HG03060 (cell line): ENCODE data around the gene DLG2.

ENCODE experiments used
- ATAC-seq: cut with Tn5 transposase; IDR thresholded peaks from one replicate; pipeline ENCODE4 v1.9.1; 2021; ENCODE audit warnings: low read depth, moderate number of reproducible peaks; ENCODE audit not compliant: unreplicated experiment

DLG2 gene

DNA sequence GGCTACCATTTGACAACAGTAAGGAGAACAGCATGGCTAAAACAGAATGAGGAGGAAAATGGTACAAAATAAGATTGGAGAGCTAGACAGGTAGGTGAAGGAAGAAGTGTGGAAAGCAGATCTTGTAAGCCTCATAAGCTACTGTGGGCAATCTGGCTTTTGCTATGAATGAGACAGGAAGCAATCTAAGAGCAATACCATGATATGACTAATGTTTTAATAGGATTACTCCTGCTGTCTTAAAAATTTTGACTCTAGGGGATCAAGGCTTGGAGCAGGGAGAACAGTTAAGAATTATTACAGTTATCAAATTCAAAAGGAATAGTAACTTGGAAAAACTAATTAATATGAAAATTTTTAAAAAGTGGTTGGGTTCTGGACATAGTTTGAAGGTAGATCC is 1174.9 kb downstream of the DLG2 start:
- ATAC-seq: no peak

DNA sequence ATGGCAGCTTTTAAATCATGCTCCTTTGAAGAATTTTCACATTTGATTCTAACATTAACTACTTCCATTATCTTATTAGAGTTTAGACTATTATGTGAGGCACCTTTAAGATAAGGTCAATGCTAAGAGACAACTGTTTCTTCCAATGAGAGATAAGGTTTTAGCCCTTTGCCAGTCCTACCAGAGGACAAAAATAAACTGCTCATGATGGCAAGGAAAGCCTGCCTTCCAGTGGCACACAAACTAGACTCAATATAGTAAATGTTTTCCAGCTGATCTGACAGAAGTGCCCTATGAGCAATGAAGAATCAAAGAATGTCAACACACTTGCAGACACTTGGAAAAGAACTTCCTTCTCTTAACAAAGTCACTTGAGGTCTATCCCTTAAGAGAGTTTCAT is 1188.6 kb downstream of the DLG2 start:
- ATAC-seq: no peak

DNA sequence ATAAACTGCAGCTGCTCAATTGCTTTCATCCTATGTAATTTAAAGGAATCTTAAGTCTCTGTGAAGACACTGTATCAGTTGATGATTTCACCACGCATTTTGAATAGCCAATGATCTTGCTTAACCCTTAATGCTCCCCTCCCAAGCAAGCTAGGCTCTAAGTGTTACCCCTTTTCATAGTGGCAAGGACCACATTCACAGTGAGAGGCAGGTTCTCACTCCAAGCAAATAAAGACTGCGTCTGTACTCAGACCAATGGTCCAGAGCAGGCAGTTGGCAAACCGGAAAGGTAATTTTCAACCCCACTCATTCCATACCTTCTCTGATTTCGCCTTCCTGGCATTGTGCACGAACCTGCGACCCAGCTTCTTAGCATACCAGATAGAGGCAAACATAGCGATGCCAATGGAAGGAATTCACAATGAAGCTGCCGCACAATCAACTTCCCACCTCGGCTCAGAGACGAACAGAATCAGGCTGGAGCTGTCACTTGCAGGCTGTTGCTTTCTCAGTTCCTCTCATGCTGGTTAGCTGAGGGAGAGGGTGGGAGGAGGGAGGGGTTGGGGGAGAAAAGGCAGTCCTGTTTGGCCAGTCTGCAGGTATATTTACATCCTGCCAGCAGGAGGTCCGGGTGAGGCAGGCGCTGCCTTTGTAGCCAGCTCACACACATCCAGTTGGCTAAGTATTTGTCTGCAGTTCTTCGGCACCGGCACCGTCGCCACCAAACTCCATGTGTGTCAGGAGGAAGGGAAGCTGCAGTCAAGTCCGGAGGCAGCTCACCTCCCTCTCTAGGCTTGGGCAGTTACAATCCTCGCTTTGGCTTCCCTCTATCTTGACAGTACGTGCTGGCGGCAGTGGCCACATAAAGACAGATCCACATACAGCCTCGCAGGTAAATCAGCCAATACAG is 1189.8 kb downstream of the DLG2 start:
- ATAC-seq: no peak

DNA sequence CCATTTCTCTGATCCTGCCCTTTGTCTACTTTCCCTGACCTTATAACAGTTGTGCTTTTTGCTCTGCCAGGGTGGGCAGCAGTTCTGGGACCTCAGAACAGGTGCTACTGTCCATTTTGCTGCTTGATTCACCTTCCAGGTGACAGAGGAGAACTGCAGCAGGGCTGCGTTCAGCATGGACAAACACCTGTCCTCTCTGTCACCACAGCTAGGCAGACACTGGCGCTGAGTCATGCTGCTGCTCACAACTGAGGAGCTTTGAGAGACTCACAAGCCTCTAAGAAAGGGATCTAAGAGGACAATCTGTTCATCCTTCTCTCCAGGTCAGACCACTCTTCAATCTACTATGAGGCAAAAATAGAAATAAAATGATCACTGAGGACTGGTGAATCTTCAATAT is 1196.5 kb downstream of the DLG2 start:
- no peak for ATAC-seq

DNA sequence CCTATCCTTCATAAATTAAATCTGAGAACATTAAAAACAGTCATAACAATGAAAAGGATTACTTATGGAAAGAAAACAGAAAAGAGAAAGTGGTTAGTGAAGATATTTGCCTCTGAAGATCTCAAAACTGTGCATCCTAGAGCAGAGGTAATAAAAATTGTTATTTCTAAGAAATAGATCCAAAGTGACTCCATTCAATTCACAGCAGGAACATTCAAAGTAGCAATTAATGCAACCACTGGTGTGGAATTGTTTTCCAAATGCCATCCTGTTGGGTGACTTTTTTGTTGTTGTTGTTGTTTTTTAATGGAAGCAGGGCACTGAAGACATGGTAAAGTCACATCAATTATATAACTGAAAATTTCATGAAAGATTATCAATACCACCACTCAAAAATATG is 1201.5 kb downstream of the DLG2 start:
- no peak for ATAC-seq

DNA sequence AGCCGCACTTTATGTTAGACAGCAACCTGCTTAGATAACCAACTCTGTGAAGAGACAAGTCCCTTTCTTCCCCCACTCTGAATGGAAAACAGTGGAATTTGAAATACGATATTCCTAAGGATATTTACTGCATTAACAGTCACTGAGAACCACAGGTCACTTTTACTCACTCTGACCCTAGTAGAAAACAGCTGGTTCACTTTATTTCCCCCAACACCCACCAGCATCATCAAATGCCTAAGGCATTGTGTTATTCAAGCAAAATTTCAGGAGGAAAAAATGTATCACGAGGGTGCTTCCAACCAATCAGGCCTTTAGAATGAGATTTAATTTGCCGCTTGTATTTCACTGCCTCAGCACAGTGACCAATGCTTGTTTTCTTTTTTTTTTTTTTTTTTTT is 1206.9 kb downstream of the DLG2 start:
- no peak for ATAC-seq

DNA sequence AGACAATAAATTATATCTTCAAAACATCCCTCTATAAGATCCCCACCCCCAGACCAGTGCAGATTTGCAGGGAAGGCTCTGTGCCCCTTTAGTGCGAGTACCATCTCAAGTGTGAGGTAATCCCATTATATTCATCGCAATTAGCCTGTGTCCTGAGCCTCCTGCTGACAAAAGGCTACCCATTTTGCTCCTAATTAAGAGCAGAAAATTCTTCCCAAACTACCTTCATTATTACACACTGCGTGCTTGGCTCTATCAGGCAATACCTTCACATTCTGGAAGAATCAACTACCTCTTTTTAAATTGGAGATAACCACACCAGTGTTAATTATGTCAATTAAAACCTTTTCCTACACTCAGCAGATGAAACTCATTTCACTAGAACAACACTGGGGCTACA is 1207.5 kb downstream of the DLG2 start:
- no peak for ATAC-seq

DNA sequence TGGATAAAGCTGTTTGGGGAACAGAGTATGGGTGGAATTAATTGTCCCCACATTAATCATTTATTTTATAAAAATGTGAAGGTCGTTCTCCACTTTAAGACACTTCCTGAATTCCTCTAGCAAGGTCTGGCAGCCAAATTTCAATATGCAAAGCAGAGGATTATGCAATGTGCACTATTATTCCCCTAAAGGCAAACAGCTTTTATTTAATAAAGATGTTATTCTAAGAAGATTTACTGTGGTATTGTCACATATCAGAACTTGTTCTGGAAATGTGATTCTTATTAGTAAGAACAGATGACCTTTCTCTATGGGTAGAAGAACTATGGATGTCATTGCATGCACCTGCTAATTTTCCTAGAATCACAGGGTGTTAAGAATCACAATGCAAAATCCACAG is 1212.2 kb downstream of the DLG2 start:
- ATAC-seq: no peak

DNA sequence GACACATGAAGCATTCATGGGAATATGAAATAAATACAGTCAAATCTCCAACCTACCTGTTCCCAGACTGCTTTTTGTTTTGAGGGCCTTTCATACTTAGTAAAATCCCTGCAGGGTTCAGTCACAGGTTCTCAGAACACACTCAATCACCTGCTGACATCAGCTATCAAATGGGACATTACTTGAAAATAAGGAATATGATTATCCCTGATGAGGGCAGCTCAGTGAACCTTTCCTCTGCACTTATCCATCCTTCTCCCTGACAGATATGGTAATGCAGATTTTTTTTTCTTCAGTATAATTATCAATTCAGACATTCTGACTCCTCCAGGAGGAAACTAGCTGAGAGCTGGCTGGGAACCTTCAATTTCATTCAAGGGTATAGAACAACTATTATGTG is 1213.6 kb downstream of the DLG2 start:
- no peak for ATAC-seq

DNA sequence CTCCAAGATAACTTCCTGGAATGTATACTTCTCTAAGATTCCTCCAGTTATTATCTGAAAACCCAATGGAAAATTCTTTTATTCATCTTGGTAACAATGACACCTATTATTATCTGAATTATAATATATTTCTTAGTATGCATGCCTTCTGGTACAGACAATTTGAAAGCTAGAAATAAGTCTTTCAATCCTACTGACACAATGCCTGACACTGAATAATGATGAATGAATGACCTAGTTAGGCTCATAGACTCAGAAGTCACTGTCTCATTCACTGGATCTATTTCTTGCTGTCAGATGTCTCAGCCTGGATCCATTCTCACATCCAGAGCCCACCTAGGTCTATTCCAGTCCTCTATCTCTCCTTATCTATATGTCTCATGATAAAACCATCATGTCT is 1214.3 kb downstream of the DLG2 start:
- no peak for ATAC-seq

DNA sequence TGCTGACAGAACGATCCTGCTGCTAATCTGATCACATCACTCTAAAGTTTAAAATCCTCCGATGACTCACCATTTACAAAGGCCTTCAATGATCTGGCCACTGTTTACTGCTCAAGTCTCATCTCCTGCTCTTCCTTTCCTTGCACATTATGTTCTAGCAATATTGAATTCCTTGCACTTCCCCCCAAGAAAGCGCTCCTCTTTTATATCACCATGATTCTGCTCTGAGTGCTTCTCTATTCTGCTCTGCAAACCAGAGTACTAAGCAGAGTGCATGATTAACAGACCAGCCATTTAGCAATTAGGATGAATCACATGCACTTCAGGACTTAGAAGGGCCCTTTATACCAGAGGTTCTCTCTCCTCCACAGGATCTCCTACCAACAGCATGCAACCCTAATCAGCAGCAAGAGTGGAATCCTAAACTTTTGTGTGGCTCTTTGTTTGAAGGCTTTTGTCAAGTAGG is 1218.2 kb downstream of the DLG2 start:
- ATAC-seq: no peak

DNA sequence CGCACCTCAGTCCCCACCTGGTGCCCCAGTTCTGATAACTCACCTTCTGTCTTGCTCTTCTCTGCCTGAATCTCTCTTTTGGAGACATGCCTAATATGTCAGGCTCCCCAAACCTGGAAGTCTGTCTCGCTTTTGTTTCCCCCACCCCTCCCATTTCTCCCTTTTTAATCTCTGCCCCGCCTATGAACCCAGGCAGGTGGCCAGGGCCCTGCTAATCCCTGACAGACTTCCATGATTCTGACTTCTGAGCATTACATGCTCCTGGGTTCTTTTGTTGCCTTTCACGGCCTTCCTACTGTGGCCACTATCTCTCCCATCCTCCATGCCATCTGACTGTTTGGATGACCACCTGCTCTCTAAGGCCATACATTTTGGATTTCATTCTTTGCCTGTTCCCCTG is 1220.1 kb downstream of the DLG2 start:
- ATAC-seq: no peak

DNA sequence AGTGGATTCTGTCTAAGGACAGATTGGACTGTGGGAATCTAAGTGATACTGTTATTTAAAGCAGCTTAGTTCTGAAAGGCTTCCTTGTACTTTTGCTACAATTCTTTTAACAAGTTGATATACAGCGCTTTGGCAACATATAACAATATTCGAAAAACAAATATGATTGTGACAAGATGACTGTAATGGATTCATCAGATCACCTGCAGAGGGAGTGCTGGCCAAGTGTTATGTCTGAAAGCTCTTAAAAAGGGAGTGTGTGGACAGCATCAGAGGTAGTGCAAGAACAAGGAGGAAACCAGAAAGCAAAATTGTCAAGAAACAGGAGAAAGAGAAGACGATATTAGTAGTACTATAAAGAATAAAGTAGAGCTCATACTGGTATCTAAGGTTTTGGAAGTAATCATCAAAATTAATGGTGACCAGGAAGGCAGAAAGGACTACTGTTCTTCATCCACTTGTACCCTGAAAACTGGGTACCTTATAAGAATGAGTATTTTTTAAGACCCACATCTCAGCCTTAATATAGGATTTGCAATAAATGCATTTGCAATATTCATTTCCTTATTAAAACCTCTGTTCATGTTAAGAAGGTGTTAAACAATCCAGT is 1229.0 kb downstream of the DLG2 start:
- ATAC-seq: no peak

DNA sequence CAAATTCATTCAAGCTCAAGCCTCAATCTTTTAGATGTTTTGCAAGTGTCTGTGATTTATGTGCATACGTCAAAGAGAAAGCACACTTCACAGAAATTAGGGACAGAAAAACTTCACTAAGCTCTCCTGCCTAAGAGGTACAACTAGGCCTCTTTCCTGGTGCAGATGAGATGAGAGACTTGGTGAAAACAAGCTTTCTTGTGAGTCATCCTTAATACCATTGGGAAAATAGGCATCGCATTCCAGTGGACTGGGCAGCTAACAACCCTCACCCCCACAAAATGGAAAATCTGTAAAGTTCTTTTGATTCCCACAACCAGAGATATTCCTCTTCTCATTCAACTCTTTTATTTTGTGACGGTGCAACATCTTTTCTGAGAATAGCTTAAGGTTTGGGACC is 1230.6 kb downstream of the DLG2 start:
- no peak for ATAC-seq

DNA sequence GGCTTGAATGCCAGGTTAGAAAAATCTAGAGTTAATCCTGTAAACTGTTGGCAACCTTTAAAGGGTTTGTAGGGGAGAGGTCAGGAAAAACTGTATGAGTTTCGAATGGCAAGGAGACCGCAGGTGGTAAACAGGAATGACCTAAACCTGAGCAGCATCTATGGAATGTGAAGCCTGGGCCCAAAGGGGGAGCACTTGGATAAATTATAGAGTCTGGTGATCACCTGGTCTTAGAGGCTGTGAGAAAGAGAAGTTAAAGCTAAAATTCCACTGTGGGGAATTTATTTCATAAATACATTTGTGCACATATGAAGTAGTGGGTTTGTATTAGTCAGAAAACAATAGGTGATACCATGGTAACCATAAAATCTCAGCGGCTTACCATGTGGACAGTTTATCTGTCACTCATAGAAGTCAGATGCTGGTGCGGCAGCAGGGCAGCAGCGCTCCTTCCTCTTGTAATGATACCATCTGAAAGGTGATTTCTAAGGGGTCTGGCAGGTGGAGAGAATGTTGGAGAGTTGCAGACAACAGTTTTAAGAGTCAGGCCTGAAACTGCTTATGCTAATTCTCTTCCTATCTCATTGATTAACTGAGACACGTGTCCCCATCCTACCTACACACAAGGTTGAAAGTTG is 1236.6 kb downstream of the DLG2 start:
- no peak for ATAC-seq

DNA sequence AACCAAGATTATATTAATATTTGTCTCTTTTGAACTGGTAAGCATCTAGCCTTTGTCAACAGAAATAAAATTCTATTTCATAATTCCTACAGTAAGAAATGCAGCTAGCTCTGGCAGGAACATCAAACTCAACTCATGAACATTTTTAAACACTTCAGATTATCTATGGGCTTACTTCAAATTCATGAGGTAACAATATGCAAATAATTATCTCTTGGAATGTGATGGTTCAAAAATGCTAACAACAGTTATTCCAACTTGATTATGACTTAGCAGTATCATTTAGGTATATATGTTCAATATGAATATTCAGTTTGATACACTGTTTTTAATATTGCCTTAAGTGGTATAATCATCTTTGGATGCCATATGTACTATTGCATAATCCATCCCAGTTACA is 1237.4 kb downstream of the DLG2 start:
- no peak for ATAC-seq

DNA sequence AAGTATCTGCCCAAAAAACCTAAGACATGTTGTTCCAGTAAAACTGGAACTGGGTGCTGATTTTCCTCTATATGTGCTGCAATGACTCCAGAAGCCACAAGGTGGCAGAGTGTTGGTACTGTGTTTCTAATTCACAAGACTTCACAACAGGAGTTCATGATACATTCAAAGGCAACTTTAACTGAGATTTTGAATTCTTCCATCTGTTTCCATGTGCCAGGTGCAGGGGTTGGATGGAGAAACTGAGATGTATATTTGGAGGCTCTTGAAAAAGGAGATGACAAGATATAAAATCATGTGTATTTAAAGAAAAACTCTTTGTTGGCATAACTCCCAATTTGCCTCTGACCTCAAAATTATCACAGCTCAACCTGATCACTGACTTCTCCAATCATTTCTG is 1242.4 kb downstream of the DLG2 start:
- ATAC-seq: no peak

DNA sequence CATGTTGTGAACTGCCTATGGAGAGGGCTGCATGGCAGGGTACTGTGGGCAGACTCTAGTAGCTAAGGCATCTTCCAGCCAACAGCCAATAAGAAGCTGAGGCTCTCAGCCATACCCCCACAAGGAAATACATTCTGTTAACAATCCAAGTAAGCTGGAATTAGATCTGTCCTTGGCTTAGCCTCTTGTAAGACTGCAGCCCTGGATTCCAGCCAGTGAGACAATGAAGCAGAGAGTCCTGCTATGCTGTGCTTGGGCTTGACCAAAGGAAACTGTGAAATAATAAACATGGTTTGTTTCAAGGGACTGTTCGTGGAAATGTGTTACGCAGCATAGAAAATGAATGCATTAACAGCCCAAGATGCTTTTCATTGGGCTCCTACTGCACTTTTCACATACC is 1243.6 kb downstream of the DLG2 start:
- ATAC-seq: no peak

DNA sequence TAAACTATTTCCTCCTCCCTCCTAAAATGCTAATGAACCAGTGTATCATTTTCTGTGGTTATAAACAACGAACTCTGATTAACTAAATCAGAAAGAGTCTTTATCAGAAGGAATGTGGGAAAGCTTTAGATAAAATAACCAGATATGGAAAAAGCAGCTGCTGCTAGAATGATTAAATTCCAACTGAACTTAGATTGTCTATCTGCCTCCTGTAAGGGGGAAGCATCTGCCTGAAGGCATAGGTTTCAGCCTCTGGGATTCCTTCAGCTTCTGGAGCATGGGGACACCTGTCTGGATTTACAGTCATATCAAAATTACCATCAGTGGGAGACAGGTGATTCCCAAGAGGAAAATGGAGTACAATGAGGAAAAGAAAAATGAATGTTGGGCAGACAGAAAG is 1245.5 kb downstream of the DLG2 start:
- ATAC-seq: no peak

DNA sequence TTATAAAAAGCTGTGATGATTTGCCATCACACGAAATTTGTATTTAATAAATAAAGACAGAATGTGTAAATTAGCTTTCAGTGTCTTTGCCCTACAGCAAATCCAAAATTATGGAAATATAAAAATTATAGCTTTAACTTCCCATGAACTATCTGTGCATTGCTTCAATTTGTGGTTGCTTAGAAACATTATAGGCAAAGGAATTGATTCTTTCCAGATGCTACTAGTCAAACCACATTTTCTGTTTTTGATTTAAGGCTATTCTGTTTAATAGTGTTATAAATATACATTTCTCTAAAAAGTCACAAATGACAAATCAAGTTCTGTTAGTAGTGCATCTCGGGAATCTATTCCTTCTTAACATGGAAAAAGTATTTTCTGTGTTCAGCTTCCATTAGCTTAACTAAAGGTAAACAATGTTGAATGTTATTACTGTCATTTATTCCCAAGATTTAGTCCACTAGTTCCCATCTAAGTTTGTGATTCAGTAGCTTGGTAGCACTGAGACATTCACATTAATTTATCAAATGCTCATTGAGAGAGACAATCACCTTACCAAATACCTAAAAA is 1254.7 kb downstream of the DLG2 start:
- ATAC-seq: no peak

DNA sequence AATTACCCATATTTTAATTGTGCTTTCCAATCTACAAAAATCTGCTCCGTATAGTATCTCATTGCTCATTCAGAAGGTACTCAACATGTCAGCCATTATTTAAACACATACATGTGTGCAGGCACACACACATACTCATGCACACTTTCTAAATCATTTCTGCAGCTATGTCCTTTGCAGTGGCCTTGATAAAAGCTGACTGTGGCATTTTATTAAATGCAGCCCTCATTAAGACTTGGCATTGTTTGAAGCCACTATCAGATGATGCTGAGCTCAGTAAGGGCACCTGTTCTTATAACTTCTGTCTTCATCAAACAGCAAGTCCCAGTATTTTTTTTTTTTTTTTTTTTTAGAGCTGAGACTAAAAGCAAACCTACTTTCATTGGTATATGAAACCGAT is 1269.1 kb downstream of the DLG2 start:
- no peak for ATAC-seq
